Right lobe of liver (tissue), 6 donors: ENCODE results near the gene CHD2. TPM values are rescaled to one million over a fixed set of nuclear protein-coding genes. Genes with fewer than 3 reads are reported as not detected.

Source experiments
- ATAC-seq, 4 donors: fragments of 200-7000 bp; cut with Tn5 transposase; one replicate each; pipeline ENCODE4 v1.9.1; 2020; ENCODE audit warnings: mild to moderate bottlenecking in 4 of 4, moderate library complexity in 4 of 4
- DNase-seq, 3 donors: peaks; one replicate each; pipeline ENCODE4 v3.0.0-alpha.2; 2020
- H3K27ac ChIP-seq, 3 donors: fragments of 200-600 bp; one replicate each; pipeline ENCODE4 v1.8.0; 2022
- H3K27me3 ChIP-seq, 2 donors: fragments of 200-600 bp; one replicate each; pipeline ENCODE4 v1.8.0; 2022
- H3K36me3 ChIP-seq, 4 donors: fragments of 200-600 bp; sonication (generic) in 1 of 4; one replicate each; pipeline versions ENCODE4 v1.5.1 to v1.8.0; 2017 to 2022; ENCODE audit warnings: control low read depth in 1 of 4
- H3K4me1 ChIP-seq, 4 donors: fragments of 200-600 bp; sonication (generic) in 1 of 4; one replicate each; pipeline versions ENCODE4 v1.5.1 to v1.8.0; 2017 to 2022; ENCODE audit warnings: control low read depth in 1 of 4
- H3K4me3 ChIP-seq, 3 donors: fragments of 200-600 bp; one replicate each; pipeline ENCODE4 v1.8.0; 2022
- H3K9me3 ChIP-seq, 4 donors: fragments of 200-600 bp; sonication (generic) in 1 of 4; one replicate each; pipeline versions ENCODE4 v1.5.1 to v1.8.0; 2017 to 2022; ENCODE audit warnings: control low read depth in 1 of 4
- CTCF ChIP-seq, 4 donors: fragments of 200-600 bp in 3 of 4; fragments of 450-650 bp in 1 of 4; IDR thresholded peaks; one replicate each; pipeline versions ENCODE4 v1.5.1 to v1.8.0; 2016 to 2022; ENCODE audit warnings: antibody characterized with exemption in 4 of 4, mild to moderate bottlenecking in 2 of 4
- POLR2A ChIP-seq: fragments of 450-650 bp; IDR thresholded peaks from one replicate; pipeline ENCODE4 v1.6.1; 2017; ENCODE audit warnings: antibody characterized with exemption, mild to moderate bottlenecking
- WGBS: methylation state at CpG from one replicate; pipeline ENCODE4 v1.1.6; 2018; ENCODE audit warnings: low coverage, low lambda C conversion rate; ENCODE audit not compliant: insufficient coverage; ENCODE audit errors: missing lambda C conversion rate; 5-methylcytosine and 5-hydroxymethylcytosine counted together
- intact Hi-C, 2 donors: fragments of 100-400 bp; cut with DNase I; formaldehyde crosslinking; loops; one replicate each; pipeline versions ENCODE4 v1.11.2 to v1.14.1; 2022
- total RNA-seq, 6 experiments: library from RNA; depleted of rRNA in 2 of 6; stranded (reverse); fragments of >200 nt in 2 of 6; fragmentation: NEBNext Ultra II Directional in 3 of 6; extraction: Animal tissue kit (Norgen Biotek cat#: 25700) in 3 of 6; gene quantifications; one replicate each; pipeline versions ENCODE4 v1.1.0 to v1.2.4, GENCODE V29; 2016 to 2023
- donor health status: DM: no; HTN: yes; CAD: no.
- donor health status: DM: no; HTN: no; CAD: no.
- donor health status: DM: no; HTN: no; CAD: no.
- donor health status: DM: no; HTN: yes; CAD: no.
- donor health status: DM: no; HTN: yes; CAD: no.

Gene CHD2
- total RNA-seq, 6 experiments from 2014 or later, result 41.4 to 65.0 (median 56.6) TPM

- 40% methylated on average over 1 of the region's 7 CpGs for WGBS
- intact Hi-C loops, result no loop called here
- no peak overlapping the region for H3K27ac ChIP-seq
- no peak overlapping the region for H3K4me3 ChIP-seq
- H3K36me3 ChIP-seq, result no peaks in the 10 kb centered on the region
- TF ChIP-seq CTCF (IDR thresholded peaks at IDR 0.05), result no peak
- no peak for TF ChIP-seq POLR2A
- H3K9me3 ChIP-seq, result no peaks in the 10 kb centered on the region
- DNase-seq (no peak), ATAC-seq (no peak)
- no peaks in the 10 kb centered on the region for H3K27me3 ChIP-seq
- H3K4me1 ChIP-seq, result no peaks in the 10 kb centered on the region
These were observed 156.7 kb downstream of the CHD2 start for GRCh38 chr15:93056836-93057235.

- no peak for DNase-seq
- 74% methylated on average over 5 of the region's 8 CpGs for WGBS
These were observed 157.5 kb downstream of the CHD2 start for GRCh38 chr15:93057618-93058017.

DNA sequence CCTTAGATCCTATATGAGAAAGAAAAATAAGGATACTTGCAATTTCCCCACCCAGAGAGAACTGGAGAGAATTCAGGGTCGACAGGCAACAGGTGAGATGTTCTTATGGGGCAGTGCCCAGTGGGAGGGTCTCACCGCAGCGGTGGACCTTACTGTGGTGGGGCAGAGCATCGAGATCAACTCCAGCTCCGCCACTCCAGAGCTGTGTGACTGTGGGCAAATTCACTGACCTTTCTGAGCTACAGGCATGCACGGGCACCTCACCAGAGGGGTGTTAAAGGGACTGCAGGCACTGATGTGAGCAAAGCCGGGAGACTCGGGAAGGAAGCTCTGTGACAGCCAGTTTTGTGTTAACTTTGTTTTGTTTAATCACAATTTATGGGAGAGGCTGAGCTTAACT, 158.0 kb downstream of the CHD2 start:
- ATAC-seq (no peak), DNase-seq (no peak)
- TF ChIP-seq POLR2A (no peak), CTCF (IDR thresholded peaks at IDR 0.05) (no peak)
- H3K9me3 ChIP-seq, result no peaks in the 10 kb centered on the region
- no peaks in the 10 kb centered on the region for H3K27me3 ChIP-seq
- H3K4me3 ChIP-seq, result no peak overlapping the region
- no peak overlapping the region for H3K27ac ChIP-seq
- 55% methylated on average over 5 of the region's 8 CpGs for WGBS
- no peaks in the 10 kb centered on the region for H3K36me3 ChIP-seq
- intact Hi-C loops, result no loop called here
- H3K4me1 ChIP-seq, result no peaks in the 10 kb centered on the region

More at GRCh38 chr15:93057618-93058017, 157.5 kb downstream of the CHD2 start:
- TF ChIP-seq POLR2A (no peak), CTCF (IDR thresholded peaks at IDR 0.05) (no peak)
- intact Hi-C loops, result no loop called here
- no peaks in the 10 kb centered on the region for H3K27me3 ChIP-seq
- no peaks in the 10 kb centered on the region for H3K9me3 ChIP-seq
- no peak overlapping the region for H3K27ac ChIP-seq
- no peaks in the 10 kb centered on the region for H3K36me3 ChIP-seq
- H3K4me3 ChIP-seq, result no peak overlapping the region
- ATAC-seq, result no peak
- no peaks in the 10 kb centered on the region for H3K4me1 ChIP-seq

DNA sequence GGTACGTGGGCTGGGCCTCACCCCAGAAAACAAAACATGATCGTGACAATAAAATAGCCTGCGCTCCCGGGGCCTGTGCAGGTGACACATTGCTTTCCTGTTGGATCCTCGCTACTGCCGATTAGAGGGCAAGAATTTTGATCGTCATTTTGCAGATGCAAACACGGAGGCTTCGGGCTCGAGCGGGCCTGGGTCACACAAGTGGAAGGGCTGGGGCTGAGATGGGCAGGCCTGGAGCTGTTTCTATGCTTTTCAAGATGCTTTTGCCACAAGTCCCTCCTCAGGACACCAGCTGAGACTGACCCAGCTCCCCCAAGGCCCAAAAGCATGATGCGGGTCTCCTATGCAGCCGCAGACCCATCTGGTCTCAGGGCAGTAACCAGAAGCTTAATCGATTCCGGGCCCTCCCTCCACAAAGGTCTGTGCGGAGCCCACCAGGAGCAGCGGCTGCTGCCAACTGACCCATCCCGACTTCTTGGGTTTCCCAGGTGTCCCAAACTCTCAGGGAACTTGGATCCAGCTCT, 158.8 kb downstream of the CHD2 start:
- DNase-seq (no peak), ATAC-seq (no peak)
- no peaks in the 10 kb centered on the region for H3K4me1 ChIP-seq
- TF ChIP-seq CTCF (IDR thresholded peaks at IDR 0.05) (no peak), POLR2A (no peak)
- 17% methylated on average over 1 of the region's 18 CpGs for WGBS
- H3K36me3 ChIP-seq, result no peaks in the 10 kb centered on the region
- no peak overlapping the region for H3K27ac ChIP-seq
- no peaks in the 10 kb centered on the region for H3K9me3 ChIP-seq
- intact Hi-C loops, result no loop called here
- no peak overlapping the region for H3K4me3 ChIP-seq
- H3K27me3 ChIP-seq, result no peaks in the 10 kb centered on the region

DNA sequence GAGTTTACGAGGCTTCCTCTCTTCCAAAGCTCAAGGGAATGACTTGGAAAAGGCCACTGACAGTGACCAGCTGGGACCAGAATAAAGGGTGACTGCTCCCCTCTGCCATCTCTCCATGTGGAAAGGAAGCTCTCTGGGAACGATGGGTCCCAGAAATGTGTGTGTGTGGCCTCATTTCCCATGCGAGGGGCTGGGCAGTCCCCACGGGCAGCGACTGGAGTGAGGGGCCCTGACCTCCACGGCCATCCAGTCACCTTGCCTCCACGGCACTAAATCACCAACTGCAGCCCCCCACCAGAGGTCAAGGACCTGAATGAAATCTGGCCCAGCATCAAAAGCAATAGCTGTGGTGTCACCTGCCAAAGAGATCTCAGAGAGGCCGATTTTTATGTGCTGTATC, 159.3 kb downstream of the CHD2 start:
- no peak overlapping the region for H3K27ac ChIP-seq
- H3K4me1 ChIP-seq, result no peaks in the 10 kb centered on the region
- no peaks in the 10 kb centered on the region for H3K36me3 ChIP-seq
- H3K4me3 ChIP-seq, result no peak overlapping the region
- 22% methylated on average over 7 of the region's 8 CpGs for WGBS
- H3K27me3 ChIP-seq, result no peaks in the 10 kb centered on the region
- ATAC-seq (no peak), DNase-seq (no peak)
- intact Hi-C loops, result no loop called here
- H3K9me3 ChIP-seq, result no peaks in the 10 kb centered on the region
- TF ChIP-seq CTCF (IDR thresholded peaks at IDR 0.05), result no peak
